CD4-positive, CD25-positive, alpha-beta regulatory T cell (primary cell): Measurements from ENCODE around the gene FOSL1. TPM values are rescaled to one million over a fixed set of nuclear protein-coding genes. Genes with fewer than 3 reads are reported as not detected.

Experiments used
- ATAC-seq, 2 donors: fragments of 150-1000 bp; cut with Tn5 transposase; one replicate each; pipeline ENCODE4 v1.10.0; 2021; ENCODE audit warnings: low read depth in 2 of 2, moderate number of reproducible peaks in 2 of 2, moderate library complexity in 1 of 2
- DNase-seq, 3 donors: peaks; one replicate each; pipeline versions ENCODE4 v3.0.0 to v3.0.0-alpha.2; 2012 to 2022; ENCODE audit warnings: mixed read lengths in 1 of 3
- H3K27ac ChIP-seq: one replicate; pipeline ENCODE4 v1.7.0; 2013; ENCODE audit warnings: mild to moderate bottlenecking, low read length; ENCODE audit not compliant: insufficient read depth, poor library complexity, severe bottlenecking
- H3K27me3 ChIP-seq: one replicate; pipeline ENCODE4 v1.7.0; 2013; ENCODE audit warnings: low read length; ENCODE audit not compliant: control insufficient read depth, insufficient read depth
- H3K36me3 ChIP-seq: one replicate; pipeline ENCODE4 v1.7.0; 2013; ENCODE audit warnings: mild to moderate bottlenecking, low read length, moderate library complexity; ENCODE audit not compliant: control insufficient read depth, insufficient read depth
- H3K4me1 ChIP-seq: 2 replicates; pipeline ENCODE4 v1.7.0; 2013; ENCODE audit warnings: mild to moderate bottlenecking, low read length; ENCODE audit not compliant: insufficient read depth, control insufficient read depth, poor library complexity, severe bottlenecking
- H3K4me3 ChIP-seq: one replicate; pipeline ENCODE4 v1.7.0; 2013; ENCODE audit warnings: low read depth, mild to moderate bottlenecking, low read length, moderate library complexity
- H3K9me3 ChIP-seq, 2 experiments: 1 replicate in 1 of 2; 2 replicates in 1 of 2; pipeline ENCODE4 v1.7.0; 2013; ENCODE audit warnings: low read length in 2 of 2, mild to moderate bottlenecking in 1 of 2, moderate library complexity in 1 of 2; ENCODE audit not compliant: control insufficient read depth in 2 of 2
- H3K27ac Mint-ChIP-seq, 3 donors: one replicate each; pipeline ENCODE4 v1.8.0; 2020 to 2022; ENCODE audit warnings: mild to moderate bottlenecking in 3 of 3, mixed read lengths in 3 of 3, moderate library complexity in 2 of 3
- H3K27me3 Mint-ChIP-seq: one replicate; pipeline ENCODE4 v1.8.0; 2022; ENCODE audit warnings: mild to moderate bottlenecking, mixed read lengths
- H3K36me3 Mint-ChIP-seq: one replicate; pipeline ENCODE4 v1.8.0; 2020; ENCODE audit warnings: mixed read lengths
- H3K4me1 Mint-ChIP-seq, 4 donors: one replicate each; pipeline ENCODE4 v1.8.0; 2020 to 2022; ENCODE audit warnings: mixed read lengths in 4 of 4, mild to moderate bottlenecking in 1 of 4
- H3K4me3 Mint-ChIP-seq, 4 donors: one replicate each; pipeline ENCODE4 v1.8.0; 2020 to 2022; ENCODE audit warnings: mild to moderate bottlenecking in 4 of 4, mixed read lengths in 4 of 4, moderate library complexity in 3 of 4
- H3K9me3 Mint-ChIP-seq, 7 donors: one replicate each; pipeline ENCODE4 v1.8.0; 2020 to 2022; ENCODE audit warnings: mixed read lengths in 7 of 7, mild to moderate bottlenecking in 3 of 7, moderate library complexity in 2 of 7
- polyA plus RNA-seq, 4 donors: library from polyadenylated mRNA; unstranded; fragments of 300-500 nt; fragmentation: Illumina TruSeq; gene quantifications; one replicate each; pipeline ENCODE4 v1.2.3, GENCODE V29; 2021
- total RNA-seq: library from RNA; stranded (reverse); gene quantifications from one replicate; pipeline ENCODE4 v1.2.3, GENCODE V29; 2022

The FOSL1 gene
- total and polyA plus RNA-seq, 5 donors from 2014 or later, result 2.7 TPM; not detected in 4

DNA sequence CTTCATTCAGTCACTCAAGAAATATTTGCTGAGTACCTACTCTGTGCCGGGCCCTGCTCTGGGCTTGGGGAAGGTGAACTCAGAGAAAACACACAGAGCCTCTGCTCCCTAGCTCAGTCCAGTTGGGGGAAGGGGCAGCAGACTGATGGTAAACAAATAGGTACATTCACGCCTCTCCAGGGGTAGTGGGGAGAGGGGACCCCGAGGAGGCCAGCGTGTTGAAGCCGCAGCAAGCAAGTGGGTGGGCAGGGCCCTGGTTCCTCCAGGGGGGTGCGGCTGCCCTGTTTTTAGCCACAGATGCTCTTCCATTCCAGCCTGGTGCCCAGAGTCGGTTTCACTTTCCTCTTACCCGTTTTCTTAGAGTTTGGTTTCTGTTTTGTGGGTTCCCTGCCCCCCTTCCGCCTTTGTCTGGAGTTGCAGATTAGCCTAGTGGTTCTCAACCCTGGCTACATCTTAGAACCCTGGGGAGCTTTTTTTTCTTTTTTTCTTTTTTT is 27.8 kb upstream of the FOSL1 start:
- Mint-ChIP-seq H3K36me3 (peaks cover 9% of the 10 kb centered on the region), H3K4me1 (peaks cover 6 to 38% (median 26%) of the 10 kb centered on the region in 4 donors), H3K27ac (peak overlapping the region; percentile 93 to 99 (median 97)), H3K27me3 (no peaks in the 10 kb centered on the region), H3K4me3 (peak overlapping the region; percentile 55 to 85 (median 81)), H3K9me3 (no peaks in the 10 kb centered on the region)
- DNase-seq (peak; percentile 62 to 95 (median 79)), ATAC-seq (peak; percentile 90 to 94)
- peak overlapping the region; percentile 64 for H3K4me3 ChIP-seq
- peaks cover 2% of the 10 kb centered on the region for H3K36me3 ChIP-seq
- peak overlapping the region; percentile 83 for H3K27ac ChIP-seq
- no peaks in the 10 kb centered on the region for H3K27me3 ChIP-seq
- peaks cover 23% of the 10 kb centered on the region for H3K4me1 ChIP-seq
- H3K9me3 ChIP-seq, result no peaks in the 10 kb centered on the region

DNA sequence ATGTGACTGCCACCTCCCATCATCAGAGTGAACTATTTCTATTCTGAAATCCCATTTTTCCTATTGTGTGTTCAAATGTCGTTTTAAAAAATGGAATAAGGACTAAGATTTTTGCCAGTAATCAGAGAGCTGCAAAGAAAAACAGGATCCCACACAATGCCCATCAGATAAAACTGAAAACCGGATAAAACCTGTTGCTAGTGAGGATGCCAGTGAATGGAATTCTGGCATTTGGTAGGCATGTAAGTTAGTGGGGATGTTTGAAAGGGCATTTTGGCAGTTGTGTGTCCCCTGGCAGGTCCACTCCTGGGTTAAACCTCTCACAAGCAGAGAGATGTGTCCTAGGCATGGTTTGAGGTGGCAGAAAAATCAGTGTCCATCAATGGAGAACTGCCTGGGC is 25.2 kb upstream of the FOSL1 start:
- peaks cover 33% of the 10 kb centered on the region for H3K4me1 ChIP-seq
- no peak for ATAC-seq
- peak overlapping the region in 1 of 3 donors; percentile 44 for H3K27ac Mint-ChIP-seq

DNA sequence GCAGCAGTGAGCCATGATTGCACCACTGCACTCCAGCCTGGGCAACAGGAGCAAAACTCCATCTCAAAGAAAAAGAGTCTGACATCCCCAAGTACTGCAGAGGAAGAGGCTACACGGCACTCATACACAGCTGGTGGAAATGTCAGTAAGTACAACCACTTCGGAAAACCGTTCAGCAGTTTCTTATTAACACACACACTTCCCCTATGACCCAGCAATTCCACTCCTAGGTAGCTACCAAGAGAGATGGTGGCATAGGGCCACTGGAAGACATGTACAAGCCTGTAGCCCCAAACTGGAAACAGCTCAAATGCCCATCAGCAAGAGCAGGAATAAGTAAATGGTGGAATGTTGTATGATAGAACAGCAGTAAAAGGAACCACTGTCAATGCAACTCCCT is 22.4 kb upstream of the FOSL1 start:
- peaks cover 13% of the 10 kb centered on the region for H3K36me3 ChIP-seq
- ATAC-seq, result no peak

More for the DNA sequence above, 25.2 kb upstream of the FOSL1 start:
- Mint-ChIP-seq H3K9me3 (no peaks in the 10 kb centered on the region), H3K27me3 (no peaks in the 10 kb centered on the region), H3K4me3 (peak overlapping the region in 1 of 4 donors; percentile 56), H3K36me3 (peaks cover 19% of the 10 kb centered on the region), H3K4me1 (peaks cover 6 to 49% (median 29%) of the 10 kb centered on the region in 4 donors)
- Histone ChIP-seq H3K27me3 (no peaks in the 10 kb centered on the region), H3K27ac (no peak overlapping the region), H3K4me3 (no peak overlapping the region), H3K9me3 (no peaks in the 10 kb centered on the region), H3K36me3 (peaks cover 13% of the 10 kb centered on the region)
- DNase-seq, result no peak

DNA sequence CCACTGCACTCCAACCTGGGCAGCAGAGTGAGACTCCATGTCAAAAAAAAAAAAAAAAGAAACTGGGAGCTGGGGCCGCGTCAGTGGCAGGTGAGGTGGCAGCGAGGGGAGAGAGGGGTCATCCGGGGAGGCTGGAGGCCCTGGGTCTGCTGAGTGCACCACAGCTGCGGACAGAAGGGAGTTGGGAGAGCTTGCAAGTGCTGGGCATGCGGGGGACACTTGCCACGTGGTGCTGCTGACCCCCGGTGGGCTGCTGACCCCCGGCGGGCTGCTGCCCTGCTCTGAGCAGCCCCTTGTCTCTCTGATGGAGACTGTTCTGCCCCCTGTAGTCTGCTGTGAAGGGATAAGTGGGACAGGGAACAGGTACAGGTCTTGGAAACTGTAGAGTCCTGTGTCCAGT is 21.7 kb upstream of the FOSL1 start:
- no peaks in the 10 kb centered on the region for H3K9me3 ChIP-seq
- Mint-ChIP-seq H3K36me3 (peaks cover 16% of the 10 kb centered on the region), H3K9me3 (no peaks in the 10 kb centered on the region), H3K27me3 (no peaks in the 10 kb centered on the region), H3K27ac (no peak overlapping the region), H3K4me1 (peaks cover 0 to 42% (median 14%) of the 10 kb centered on the region in 4 donors), H3K4me3 (peak overlapping the region in 3 of 4 donors; percentile 39 to 71 (median 59))
- H3K4me1 ChIP-seq, result peaks cover 34% of the 10 kb centered on the region
- peaks cover 13% of the 10 kb centered on the region for H3K36me3 ChIP-seq
- ATAC-seq, result no peak
- H3K4me3 ChIP-seq, result no peak overlapping the region
- DNase-seq, result no peak
- H3K27me3 ChIP-seq, result no peaks in the 10 kb centered on the region
- no peak overlapping the region for H3K27ac ChIP-seq

More for the DNA sequence above, 22.4 kb upstream of the FOSL1 start:
- peak overlapping the region; percentile 59 to 74 (median 65) for H3K4me3 Mint-ChIP-seq
- H3K27ac Mint-ChIP-seq, result peak overlapping the region in 2 of 3 donors; percentile 48 to 59
- no peak for DNase-seq
- peaks cover 16% of the 10 kb centered on the region for H3K36me3 Mint-ChIP-seq
- H3K27ac ChIP-seq, result no peak overlapping the region
- no peak overlapping the region for H3K4me3 ChIP-seq
- no peaks in the 10 kb centered on the region for H3K27me3 ChIP-seq
- H3K9me3 Mint-ChIP-seq, result no peaks in the 10 kb centered on the region
- peaks cover 0 to 42% (median 16%) of the 10 kb centered on the region in 4 donors for H3K4me1 Mint-ChIP-seq
- peaks cover 34% of the 10 kb centered on the region for H3K4me1 ChIP-seq
- no peaks in the 10 kb centered on the region for H3K27me3 Mint-ChIP-seq
- H3K9me3 ChIP-seq, result no peaks in the 10 kb centered on the region

DNA sequence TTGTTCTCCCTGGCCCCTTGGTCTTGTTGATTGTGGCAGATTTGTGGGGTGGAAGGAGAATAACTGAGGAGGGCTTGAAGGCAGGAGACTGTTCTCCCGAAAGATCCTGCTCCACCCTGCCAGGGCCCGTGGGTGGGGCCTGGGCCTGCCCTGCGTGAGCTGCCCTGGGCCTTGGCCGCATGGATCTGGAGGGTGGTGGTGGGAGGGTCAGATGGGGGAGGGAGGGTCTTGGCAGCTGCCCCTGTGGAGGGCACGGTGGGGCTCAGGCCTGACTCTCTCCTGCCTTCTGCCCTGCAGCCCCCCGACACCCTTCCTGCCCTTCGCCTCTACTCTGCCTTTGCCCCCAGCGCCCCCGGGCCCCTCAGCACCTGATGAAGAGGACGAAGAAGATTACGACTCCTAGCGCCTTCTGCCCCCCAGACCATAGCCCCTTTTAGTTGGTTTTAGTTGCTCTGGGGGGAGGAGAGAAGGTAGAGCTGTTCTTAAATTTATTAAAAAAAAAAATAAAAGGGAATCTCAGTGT is 20.9 kb upstream of the FOSL1 start:
- Mint-ChIP-seq H3K4me1 (peaks cover 0 to 47% (median 19%) of the 10 kb centered on the region in 4 donors), H3K27ac (peak overlapping the region in 1 of 3 donors; percentile 3), H3K9me3 (no peaks in the 10 kb centered on the region), H3K36me3 (peaks cover 16% of the 10 kb centered on the region), H3K4me3 (peak overlapping the region; percentile 51 to 98 (median 92)), H3K27me3 (no peaks in the 10 kb centered on the region)
- Histone ChIP-seq H3K27ac (peak overlapping the region; percentile 14), H3K36me3 (peaks cover 13% of the 10 kb centered on the region), H3K4me3 (no peak overlapping the region), H3K4me1 (peaks cover 41% of the 10 kb centered on the region), H3K27me3 (no peaks in the 10 kb centered on the region), H3K9me3 (no peaks in the 10 kb centered on the region)
- ATAC-seq, result no peak
- no peak for DNase-seq

DNA sequence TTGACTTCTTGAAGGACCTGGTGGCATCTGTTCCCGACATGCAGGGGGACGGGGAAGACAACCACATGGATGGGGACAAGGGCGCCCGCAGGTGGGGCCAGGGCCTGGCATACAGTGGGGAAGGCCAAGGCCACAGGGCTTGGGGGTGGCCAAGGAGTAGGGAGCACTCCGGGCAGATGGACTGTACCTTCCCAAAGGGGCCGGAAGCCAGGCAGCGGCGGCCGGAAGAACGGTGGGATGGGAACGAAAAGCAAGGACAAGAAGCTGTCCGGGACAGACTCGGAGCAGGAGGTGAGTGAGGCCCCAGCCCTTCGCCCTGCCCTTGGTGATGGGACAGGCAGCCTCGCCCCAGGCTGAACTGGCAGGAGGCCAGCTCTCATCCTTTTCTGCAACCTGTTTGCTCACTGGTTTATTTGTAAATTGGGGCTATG is 20.2 kb upstream of the FOSL1 start:
- Histone ChIP-seq H3K9me3 (no peaks in the 10 kb centered on the region), H3K36me3 (peaks cover 13% of the 10 kb centered on the region), H3K4me3 (peak overlapping the region; percentile 37), H3K4me1 (peaks cover 46% of the 10 kb centered on the region), H3K27me3 (no peaks in the 10 kb centered on the region), H3K27ac (peak overlapping the region; percentile 81)
- Mint-ChIP-seq H3K27me3 (no peaks in the 10 kb centered on the region), H3K27ac (peak overlapping the region; percentile 3 to 92 (median 86)), H3K4me1 (peaks cover 0 to 50% (median 17%) of the 10 kb centered on the region in 4 donors), H3K36me3 (peaks cover 16% of the 10 kb centered on the region), H3K4me3 (peak overlapping the region; percentile 90 to 98 (median 94)), H3K9me3 (no peaks in the 10 kb centered on the region)
- no peak for ATAC-seq
- no peak for DNase-seq

DNA sequence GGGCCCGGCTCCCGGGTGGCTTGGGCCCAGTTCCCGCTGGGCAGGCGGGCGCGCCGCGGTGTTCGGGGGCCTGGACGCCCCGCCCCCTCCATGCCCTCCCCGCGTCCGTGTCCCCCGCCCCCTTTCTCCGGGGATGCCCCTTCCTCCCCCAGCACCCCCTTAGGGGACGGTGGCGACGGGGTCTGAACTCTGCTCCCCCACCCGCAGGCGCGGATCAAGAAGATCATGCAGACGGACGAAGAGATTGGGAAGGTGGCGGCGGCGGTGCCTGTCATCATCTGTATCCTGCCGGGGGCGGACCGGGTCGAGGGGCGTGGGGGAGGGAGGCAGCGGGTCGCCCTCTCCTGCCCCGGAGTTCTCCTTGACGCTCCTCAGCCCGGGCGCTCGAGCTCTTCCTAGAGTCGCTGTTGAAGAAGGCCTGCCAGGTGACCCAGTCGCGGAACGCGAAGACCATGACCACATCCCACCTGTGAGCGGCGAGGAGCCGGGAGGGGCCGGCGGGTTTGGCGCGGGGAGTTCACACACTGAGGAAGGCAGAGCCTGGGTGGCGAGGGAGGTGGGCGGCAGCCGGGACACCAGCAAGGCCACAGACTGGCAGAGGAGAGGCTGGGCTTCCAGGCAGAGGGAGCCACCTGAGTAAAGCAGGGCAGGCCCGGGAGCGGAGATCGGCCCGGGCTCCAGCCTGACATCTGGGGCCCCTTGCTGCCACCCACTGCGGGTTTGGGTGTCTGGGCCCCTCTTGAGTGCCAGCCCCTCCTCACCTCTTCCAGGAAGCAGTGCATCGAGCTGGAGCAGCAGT is 19.6 kb upstream of the FOSL1 start:
- H3K9me3 ChIP-seq, result no peaks in the 10 kb centered on the region
- peak overlapping the region; percentile 81 for H3K27ac ChIP-seq
- H3K27me3 ChIP-seq, result no peaks in the 10 kb centered on the region
- Mint-ChIP-seq H3K4me3 (peak overlapping the region; percentile 90 to 98 (median 94)), H3K36me3 (peaks cover 16% of the 10 kb centered on the region), H3K27me3 (no peaks in the 10 kb centered on the region), H3K4me1 (peaks cover 0 to 55% (median 22%) of the 10 kb centered on the region in 4 donors), H3K27ac (peak overlapping the region; percentile 86 to 97 (median 92)), H3K9me3 (no peaks in the 10 kb centered on the region)
- H3K4me3 ChIP-seq, result peak overlapping the region; percentile 37
- DNase-seq (peak in 2 of 3 donors; percentile 61 to 63), ATAC-seq (peak; percentile 19 to 32)
- H3K4me1 ChIP-seq, result peaks cover 46% of the 10 kb centered on the region
- H3K36me3 ChIP-seq, result peaks cover 13% of the 10 kb centered on the region
